K562 (cell line): ENCODE data around the gene TLN1. TPM values are rescaled to one million over a fixed set of nuclear protein-coding genes. Genes with fewer than 3 reads are reported as not detected.

Experiments used
- ATAC-seq: fragments of 200-7000 bp; cut with Tn5 transposase; 3 replicates; pipeline ENCODE4 v1.9.1; 2020; ENCODE audit warnings: moderate library complexity
- BruUV-seq: library from RNA; stranded (reverse); fragments of 400-500 nt; replicated peaks from 2 replicates; lab custom pipeline; 2021; lab: Mats Ljungman, UMichigan
- CTCF ChIA-PET: fragments of 300-600 bp; formaldehyde crosslinking; extraction: SDS; loops from one replicate; lab custom pipeline; 2021; ENCODE audit warnings: low intra/inter-chr PET ratio; lab: Yijun Ruan, JAX
- POLR2A ChIA-PET: fragments of 300-600, 350-650 bp; sonication (Branson Sonifier 250); formaldehyde crosslinking; extraction: SDS; loops from one replicate; lab custom pipeline; 2021; ENCODE audit warnings: antibody characterized with exemption, inconsistent platforms; lab: Yijun Ruan, JAX
- DNase-seq, 4 experiments: peaks; one replicate each; pipeline versions ENCODE4 v3.0.0 to v3.0.0-alpha.2; 2011 to 2018; ENCODE audit warnings: low spot score in 3 of 4, mixed read lengths in 3 of 4; ENCODE audit errors: extremely low read depth in 1 of 4
- FAIRE-seq: peaks from 2 replicates; lab custom pipeline; 2011; peaks lifted over from hg19 to GRCh38; lab: Jason Lieb, UNC
- H2AFZ ChIP-seq: 2 replicates; pipeline ENCODE4 v1.6.0; 2011; ENCODE audit warnings: low read depth, low read length, control low read depth, inconsistent platforms
- H3K27ac ChIP-seq: fragments of 200-600 bp; 3 replicates; pipeline ENCODE4 v1.8.0; 2011; ENCODE audit warnings: low read depth, mild to moderate bottlenecking, control low read depth, inconsistent platforms, low read length, moderate library complexity, mixed read lengths; ENCODE audit errors: extremely low read depth
- H3K27me3 ChIP-seq, 2 experiments: fragments of 300-600 bp in 1 of 2; 2 replicates in 1 of 2; 3 replicates in 1 of 2; pipeline versions ENCODE4 v1.6.0 to v1.8.0; 2011; ENCODE audit warnings: inconsistent platforms in 2 of 2, low read length in 2 of 2, mild to moderate bottlenecking in 1 of 2, mixed read lengths in 1 of 2, moderate library complexity in 1 of 2; ENCODE audit not compliant: control insufficient read depth in 2 of 2, insufficient read depth in 2 of 2
- H3K36me3 ChIP-seq: fragments of 300-600 bp; 3 replicates; pipeline ENCODE4 v1.8.0; 2011; ENCODE audit warnings: mild to moderate bottlenecking, low read length, inconsistent platforms; ENCODE audit not compliant: control insufficient read depth, insufficient read depth
- H3K4me1 ChIP-seq, 2 experiments: fragments of 200-600 bp in 1 of 2; replicated peaks in 1 of 2; 2 replicates in 1 of 2; 3 replicates in 1 of 2; pipeline versions ENCODE4 v1.5.1 to v1.8.0; 2011; ENCODE audit warnings: inconsistent platforms in 2 of 2, low read length in 2 of 2, mild to moderate bottlenecking in 1 of 2, mixed read lengths in 1 of 2, moderate library complexity in 1 of 2; ENCODE audit not compliant: control insufficient read depth in 2 of 2, insufficient read depth in 2 of 2
- H3K4me2 ChIP-seq: 2 replicates; pipeline ENCODE4 v1.6.1; 2011; ENCODE audit warnings: low read length, control low read depth, inconsistent platforms, mixed read lengths; ENCODE audit not compliant: insufficient read depth
- H3K4me3 ChIP-seq: fragments of 200-600 bp; sonication (generic), shearing (Covaris generic); 2 replicates; pipeline ENCODE4 v1.5.1; 2016; ENCODE audit warnings: control low read depth, inconsistent platforms
- H3K79me2 ChIP-seq: fragments of 200-600 bp; 3 replicates; pipeline ENCODE4 v1.8.0; 2011; ENCODE audit warnings: low read length, inconsistent platforms; ENCODE audit not compliant: control insufficient read depth, insufficient read depth
- H3K9ac ChIP-seq, 2 experiments: 2 replicates each; pipeline versions ENCODE4 v1.6.0 to v1.6.1; 2011; ENCODE audit warnings: low read depth in 2 of 2, low read length in 2 of 2, control low read depth in 1 of 2, inconsistent platforms in 1 of 2, mild to moderate bottlenecking in 1 of 2, mixed read lengths in 1 of 2; ENCODE audit not compliant: insufficient read depth in 1 of 2
- H3K9me1 ChIP-seq: one replicate; pipeline ENCODE4 v1.6.0; 2011; ENCODE audit warnings: inconsistent platforms, mild to moderate bottlenecking, low read length, moderate library complexity; ENCODE audit not compliant: control insufficient read depth, insufficient read depth
- H3K9me3 ChIP-seq: replicated peaks from 2 replicates; pipeline ENCODE4 v1.5.1; 2011; ENCODE audit warnings: low read depth, low read length, inconsistent platforms; ENCODE audit not compliant: control insufficient read depth, insufficient read depth
- H4K20me1 ChIP-seq: replicated peaks from 2 replicates; pipeline ENCODE4 v1.6.1; 2011; ENCODE audit warnings: low read length, inconsistent platforms, mixed read lengths; ENCODE audit not compliant: control insufficient read depth, insufficient read depth
- ARID2 ChIP-seq: fragments of 450-650 bp; IDR thresholded peaks from 2 replicates; pipeline ENCODE4 v1.6.1; 2017; ENCODE audit warnings: antibody characterized with exemption, mild to moderate bottlenecking
- CBX5 ChIP-seq: IDR thresholded peaks from 2 replicates; pipeline ENCODE4 v1.6.1; 2014; ENCODE audit warnings: low read depth, borderline replicate concordance
- ERF ChIP-seq: fragments of 450-650 bp; formaldehyde crosslinking; IDR thresholded peaks from 2 replicates; pipeline ENCODE4 v1.4.0; 2020; ENCODE audit warnings: mild to moderate bottlenecking, mixed read lengths
- GTF2A2 ChIP-seq: IDR thresholded peaks from 2 replicates; pipeline ENCODE4 v1.6.1; 2016; ENCODE audit warnings: mild to moderate bottlenecking, missing genetic modification characterization, missing compliant biosample characterization
- MAFF ChIP-seq: IDR thresholded peaks from 2 replicates; pipeline ENCODE4 v1.6.1; 2012; ENCODE audit warnings: low read length, improper control_type of control experiment
- PML ChIP-seq: IDR thresholded peaks from 2 replicates; pipeline ENCODE4 v1.6.1; 2012; ENCODE audit warnings: low read length, inconsistent platforms
- POU5F1 ChIP-seq: fragments of 150-350 bp; IDR thresholded peaks from 2 replicates; pipeline ENCODE4 v1.6.1; 2014; ENCODE audit warnings: borderline replicate concordance, low read length, low read depth, mild to moderate bottlenecking; ENCODE audit not compliant: partially characterized antibody
- SIX5 ChIP-seq, 2 experiments: IDR thresholded peaks; 2 replicates each; pipeline ENCODE4 v1.6.1; 2011; ENCODE audit warnings: low read length in 2 of 2, borderline replicate concordance in 1 of 2, low read depth in 1 of 2, mild to moderate bottlenecking in 1 of 2, moderate library complexity in 1 of 2; ENCODE audit not compliant: insufficient read depth in 1 of 2
- ZNF282 ChIP-seq: sonication (generic); formaldehyde crosslinking; IDR thresholded peaks from 2 replicates; pipeline ENCODE4 v1.8.1; 2023; ENCODE audit warnings: missing genetic modification reagents
- WGBS: fragments of 100-300 bp; shearing (Covaris generic); methylation state at CpG from one replicate; pipeline ENCODE4 v1.1.6; 2016; ENCODE audit warnings: low coverage, mixed read lengths; ENCODE audit not compliant: insufficient coverage; ENCODE audit errors: missing lambda C conversion rate; 5-methylcytosine and 5-hydroxymethylcytosine counted together
- in situ Hi-C: fragments of 300-500 bp; cut with MboI; formaldehyde crosslinking; loops from 4 replicates; pipeline ENCODE4 v1.15.0; 2018; ENCODE audit warnings: inconsistent platforms, mixed read lengths
- intact Hi-C: fragments of 100-400 bp; cut with micrococcal nuclease; formaldehyde crosslinking; loops from 2 replicates; pipeline ENCODE4 v1.14.2; 2022
- polyA plus RNA-seq, 8 experiments: library from polyadenylated mRNA; depleted of rRNA in 4 of 8; stranded (reverse) in 5 of 8; unstranded in 3 of 8; fragments of >200 nt; fragmentation: Nextera tagmentation in 2 of 8; fragmentation: Illumina TruSeq in 1 of 8; extraction: Ambion mirVana in 2 of 8; extraction: Trizol in 1 of 8; gene quantifications; 2 replicates each; pipeline versions ENCODE4 v1.2.1 to v1.2.3, GENCODE V29; 2011 to 2014; ENCODE audit warnings: inconsistent platforms in 1 of 8, missing spikeins in 1 of 8
- total RNA-seq, 7 experiments: library from RNA; depleted of rRNA in 6 of 7; stranded (reverse); fragments of >200 nt in 6 of 7; fragmentation: Illumina TruSeq in 2 of 7; extraction: Trizol in 2 of 7; gene quantifications; 2 replicates each; pipeline versions ENCODE4 v1.2.1 to v1.2.3, GENCODE V29; 2011 to 2021; ENCODE audit warnings: low replicate concordance in 1 of 7
- TF ChIP-seq, protein P1 (sequence below): fragments of 250-450 bp; sonication (Bioruptor Pico); IDR thresholded peaks from 2 replicates; pipeline ENCODE4 v1.5.0; 2021; ENCODE audit warnings: mild to moderate bottlenecking, borderline replicate concordance

TLN1 gene
- total and polyA plus RNA-seq, 9 of the 15 experiments (the other 6 are each of a cell fraction or from before 2014, with no cell fraction given) = 3.6 to 240 (median 54.8) TPM

DNA sequence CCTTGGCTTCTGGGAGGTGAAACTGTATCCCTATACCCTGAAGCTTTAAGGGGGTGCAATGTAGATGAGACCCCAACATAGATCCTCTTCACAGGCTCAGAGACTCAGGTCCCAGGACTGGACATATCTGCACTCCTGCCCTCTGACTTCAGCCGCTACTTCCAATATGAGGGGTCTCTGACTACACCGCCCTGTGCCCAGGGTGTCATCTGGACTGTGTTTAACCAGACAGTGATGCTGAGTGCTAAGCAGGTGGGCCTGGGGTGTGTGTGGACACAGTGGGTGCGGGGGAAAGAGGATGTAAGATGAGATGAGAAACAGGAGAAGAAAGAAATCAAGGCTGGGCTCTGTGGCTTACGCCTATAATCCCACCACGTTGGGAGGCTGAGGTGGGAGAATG lies 52.9 kb downstream of the TLN1 start:
- POLR2A ChIA-PET = interaction anchor here (0.7 to 1.9 kb wide), 4 partner anchors 10 to 53 kb away, joined by 3 to 6 read pairs (median 4); partner anchors contain the start of genes ARHGEF39, CREB3, TLN1 and TPM2
- intact Hi-C loops (no loop called here), in situ Hi-C loops (no loop called here)
- FAIRE-seq = no peak
- BruUV-seq = no TSS peak
- H3K27me3 ChIP-seq = no peaks in the 10 kb centered on the region
- CTCF ChIA-PET = no interaction called here
- TF ChIP-seq POU5F1 (no peak), GTF2A2 (no peak), SIX5 (IDR thresholded peaks at IDR 0.05; ENCODE audit: borderline replicate concordance in 1 of 2, insufficient read depth in 1 of 2, low read depth in 1 of 2, low read length in 2 of 2) (no peak), ARID2 (no peak), MAFF (no peak), ERF (CRISPR knock-in tag) (no peak), PML (no peak), CBX5 (no peak), ZNF282 (CRISPR knock-in tag) (no peak)
- TF ChIP-seq, protein P1, sequence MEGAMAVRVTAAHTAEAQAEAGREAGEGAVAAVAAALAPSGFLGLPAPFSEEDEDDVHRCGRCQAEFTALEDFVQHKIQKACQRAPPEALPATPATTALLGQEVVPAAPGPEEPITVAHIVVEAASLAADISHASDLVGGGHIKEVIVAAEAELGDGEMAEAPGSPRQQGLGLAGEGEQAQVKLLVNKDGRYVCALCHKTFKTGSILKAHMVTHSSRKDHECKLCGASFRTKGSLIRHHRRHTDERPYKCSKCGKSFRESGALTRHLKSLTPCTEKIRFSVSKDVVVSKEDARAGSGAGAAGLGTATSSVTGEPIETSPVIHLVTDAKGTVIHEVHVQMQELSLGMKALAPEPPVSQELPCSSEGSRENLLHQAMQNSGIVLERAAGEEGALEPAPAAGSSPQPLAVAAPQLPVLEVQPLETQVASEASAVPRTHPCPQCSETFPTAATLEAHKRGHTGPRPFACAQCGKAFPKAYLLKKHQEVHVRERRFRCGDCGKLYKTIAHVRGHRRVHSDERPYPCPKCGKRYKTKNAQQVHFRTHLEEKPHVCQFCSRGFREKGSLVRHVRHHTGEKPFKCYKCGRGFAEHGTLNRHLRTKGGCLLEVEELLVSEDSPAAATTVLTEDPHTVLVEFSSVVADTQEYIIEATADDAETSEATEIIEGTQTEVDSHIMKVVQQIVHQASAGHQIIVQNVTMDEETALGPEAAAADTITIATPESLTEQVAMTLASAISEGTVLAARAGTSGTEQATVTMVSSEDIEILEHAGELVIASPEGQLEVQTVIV (CRISPR knock-in tag) = no peak
- H3K4me3 ChIP-seq = no peak overlapping the region
- no peak overlapping the region for H2AFZ ChIP-seq
- no peak overlapping the region for H3K4me2 ChIP-seq
- no peaks in the 10 kb centered on the region for H3K9me3 ChIP-seq
- no peak for ATAC-seq
- H3K9ac ChIP-seq = no peak overlapping the region
- H3K36me3 ChIP-seq = peaks cover 5% of the 10 kb centered on the region; the same call in 2 of the 3 replicates
- no peaks in the 10 kb centered on the region for H3K9me1 ChIP-seq
- WGBS = 74% methylated on average over 4 of the region's 5 CpGs
- no peak for DNase-seq
- H3K79me2 ChIP-seq = no peaks in the 10 kb centered on the region
- H3K4me1 ChIP-seq = peaks cover 4 to 9% of the 10 kb centered on the region in 2 experiments; a peak in 4 of 5 replicates
- no peaks in the 10 kb centered on the region for H4K20me1 ChIP-seq
- H3K27ac ChIP-seq = no peak overlapping the region
